GM23248 (cell line): ENCODE data around the gene HSPA4L.

Source experiments
- EZH2 ChIP-seq: fragments of 200-600 bp; sonication (generic); IDR thresholded peaks from 2 replicates; pipeline ENCODE4 v1.6.1; 2018; ENCODE audit warnings: antibody characterized with exemption, mild to moderate bottlenecking; ENCODE audit not compliant: insufficient read depth, poor library complexity, severe bottlenecking
- EZH2phosphoT487 ChIP-seq: fragments of 200-600 bp; sonication (generic); IDR thresholded peaks from 2 replicates; pipeline ENCODE4 v1.6.1; 2018; ENCODE audit warnings: antibody characterized with exemption, moderate library complexity, mild to moderate bottlenecking, low read depth; ENCODE audit not compliant: insufficient read depth

GRCh38 chr4:127844601-127845116, 62.5 kb downstream of the HSPA4L start:
- TF ChIP-seq EZH2 (no peak), EZH2phosphoT487 (no peak)
